GM19240 (cell line): ENCODE data around the gene EIF4E1B.

Experiments
- DNase-seq: peaks from one replicate; pipeline ENCODE4 v3.0.0; 2011; ENCODE audit warnings: low spot score; ENCODE audit not compliant: insufficient read length

Gene EIF4E1B

DNA sequence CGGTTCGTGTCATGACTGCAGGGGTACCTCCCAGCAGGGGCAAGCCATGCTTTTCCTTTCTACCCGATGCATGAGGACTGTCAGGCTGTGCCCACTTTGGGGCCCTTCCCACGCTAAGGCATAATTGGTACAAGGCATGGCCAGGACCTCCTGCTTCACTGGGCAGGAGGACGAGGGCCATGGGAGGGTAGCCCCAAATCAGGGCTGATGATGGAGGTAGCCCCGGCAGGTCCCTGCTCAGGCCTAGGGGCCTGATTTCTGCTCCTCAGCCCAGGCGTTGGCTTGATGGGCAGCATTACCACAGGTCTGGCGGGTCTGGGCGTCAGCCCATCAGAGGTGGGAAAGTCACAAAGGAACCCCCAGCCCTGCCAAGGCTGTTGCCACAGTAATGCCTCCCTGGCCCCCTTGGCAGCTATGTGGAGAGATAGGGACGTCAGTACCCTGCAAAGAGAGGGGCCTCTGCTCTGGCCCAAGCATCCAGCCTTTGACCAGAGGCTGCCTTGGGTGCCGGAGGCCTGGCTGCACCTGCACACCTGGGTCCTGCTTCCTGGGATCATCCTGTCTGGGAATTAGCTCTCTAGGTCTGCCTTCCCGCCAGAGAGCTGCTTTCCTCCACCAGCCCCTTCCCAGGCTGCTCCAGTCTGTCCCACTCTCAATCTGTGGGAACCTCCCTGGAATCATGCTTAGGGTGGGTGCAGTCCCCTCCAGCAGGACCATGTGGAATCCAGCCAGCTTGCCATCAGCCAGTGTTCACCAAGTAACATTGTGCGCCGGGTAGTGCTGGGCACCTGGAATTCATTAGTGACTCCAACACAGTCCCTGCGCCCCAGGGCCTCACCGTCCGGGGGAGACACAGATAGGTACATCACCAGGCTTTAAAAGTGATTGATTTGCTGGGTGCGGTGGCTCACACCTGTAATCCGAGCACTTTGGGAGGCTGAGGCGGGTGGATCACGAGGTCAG, 32.2 kb downstream of the EIF4E1B start:
- no peak for DNase-seq

- DNase-seq = no peak
Observed at GRCh38 chr5:176663566-176663965, 33.1 kb downstream of the EIF4E1B start.

DNA sequence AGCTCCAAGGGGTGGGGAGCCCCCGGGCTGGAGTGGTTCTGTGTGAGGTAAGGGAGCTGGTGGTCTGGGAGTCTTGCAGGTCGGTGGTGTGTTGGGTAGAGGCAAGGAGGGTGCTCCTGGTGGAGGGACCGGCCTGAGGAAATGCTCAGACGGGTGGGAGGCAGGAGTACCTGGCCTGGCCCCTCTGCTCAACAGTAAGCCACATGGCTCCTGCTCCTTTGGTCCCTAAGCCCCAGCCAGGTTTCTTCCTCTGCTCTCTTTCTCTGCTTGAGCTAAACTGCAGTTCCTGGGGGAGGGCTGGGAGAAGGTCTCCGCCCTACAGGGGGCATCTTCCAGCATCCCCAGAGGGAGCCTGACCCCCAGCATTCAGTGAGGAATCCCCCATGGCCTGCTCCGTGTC, 34.0 kb downstream of the EIF4E1B start:
- DNase-seq = no peak

GRCh38 chr5:176664886-176665285, 34.4 kb downstream of the EIF4E1B start:
- no peak for DNase-seq

GRCh38 chr5:176665517-176665916, 35.0 kb downstream of the EIF4E1B start:
- no peak for DNase-seq

GRCh38 chr5:176667637-176668036, 37.2 kb downstream of the EIF4E1B start:
- DNase-seq = no peak

GRCh38 chr5:176670449-176670848, 40.0 kb downstream of the EIF4E1B start:
- no peak for DNase-seq

DNA sequence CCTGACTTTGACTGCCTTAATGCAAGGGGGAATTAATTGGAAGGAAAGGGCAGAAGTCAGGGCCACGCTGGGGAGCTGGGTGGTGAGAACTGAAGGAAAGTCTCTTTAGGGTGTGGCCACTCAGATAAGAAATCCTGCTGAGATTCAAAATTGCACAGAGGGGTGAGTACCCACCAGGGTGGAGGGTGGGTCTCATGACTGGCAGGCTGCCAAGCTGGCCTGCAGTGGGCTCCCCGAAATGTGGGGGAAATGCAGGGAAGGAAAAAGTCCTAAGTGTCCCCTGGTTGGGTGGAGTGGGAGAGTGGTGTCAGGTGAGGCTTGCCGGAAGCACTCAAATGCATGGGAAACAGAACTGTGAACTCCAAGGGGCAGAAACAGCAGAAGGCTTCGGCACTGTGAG, 40.9 kb downstream of the EIF4E1B start:
- DNase-seq = no peak

GRCh38 chr5:176671890-176672747, 41.6 kb downstream of the EIF4E1B start:
- DNase-seq = no peak

DNA sequence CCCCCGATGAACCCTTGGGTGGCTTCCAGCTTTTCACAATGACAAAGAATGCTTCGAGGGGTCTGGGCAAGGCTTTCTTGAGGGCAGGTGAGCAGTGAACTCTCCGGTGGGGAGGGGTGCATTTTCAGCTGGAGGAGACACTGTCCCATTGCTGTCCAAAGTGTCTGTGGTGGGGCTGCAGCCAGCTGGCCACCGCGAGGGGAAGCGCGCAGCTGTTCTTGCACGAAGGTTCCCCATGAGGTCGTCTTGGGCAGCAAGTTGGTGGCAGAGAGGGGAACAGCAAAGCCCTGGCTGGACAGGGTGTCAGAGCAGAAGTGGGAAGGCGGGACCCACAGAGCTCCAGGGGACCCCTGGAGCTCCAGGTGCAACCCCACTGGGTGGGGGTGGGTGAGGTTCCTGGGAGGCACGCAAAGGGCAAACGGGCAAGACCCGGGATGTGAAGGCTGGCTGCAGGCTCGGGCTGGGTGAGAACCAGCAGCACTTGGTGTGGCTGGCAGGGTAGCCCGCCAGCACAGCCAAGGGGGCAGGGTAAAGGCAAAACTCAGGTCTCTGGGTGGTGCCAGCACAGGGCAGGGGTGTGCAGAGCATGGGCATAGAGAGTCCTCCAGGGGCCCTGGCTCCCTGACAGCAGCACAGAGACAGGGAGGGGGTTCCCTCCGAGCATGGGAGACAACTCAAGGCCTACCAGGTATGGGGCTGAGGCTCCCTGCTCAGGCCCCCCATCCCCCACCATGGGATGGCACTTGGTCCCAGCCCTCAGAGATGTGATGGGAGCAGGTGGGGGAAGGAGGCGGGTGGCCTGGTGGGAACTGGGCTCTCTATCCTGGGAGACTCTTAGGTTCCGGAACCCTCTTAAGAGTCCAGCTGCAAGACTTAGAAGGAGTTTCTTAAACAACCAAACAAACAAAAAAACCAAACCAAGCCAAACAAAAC, 43.4 kb downstream of the EIF4E1B start:
- DNase-seq = no peak

DNA sequence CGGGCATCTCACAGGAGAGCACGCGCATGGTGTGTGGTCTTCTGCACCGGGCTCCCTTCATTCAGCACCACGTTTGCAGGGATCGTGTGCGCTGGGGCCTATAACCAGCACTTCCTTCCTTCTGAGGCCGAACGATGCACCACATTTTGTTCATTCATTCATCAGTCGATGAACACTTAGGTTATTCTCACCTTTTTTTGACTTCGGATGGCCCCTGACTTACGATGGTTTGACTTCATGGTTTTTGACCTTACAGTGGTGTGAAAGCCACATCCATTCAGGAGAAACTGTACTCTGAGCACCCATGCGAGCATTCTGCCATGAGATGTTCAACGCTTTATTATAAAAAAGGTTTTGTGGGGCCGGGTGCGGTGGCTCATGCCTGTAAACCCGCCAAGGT, 44.3 kb downstream of the EIF4E1B start:
- DNase-seq = no peak

DNA sequence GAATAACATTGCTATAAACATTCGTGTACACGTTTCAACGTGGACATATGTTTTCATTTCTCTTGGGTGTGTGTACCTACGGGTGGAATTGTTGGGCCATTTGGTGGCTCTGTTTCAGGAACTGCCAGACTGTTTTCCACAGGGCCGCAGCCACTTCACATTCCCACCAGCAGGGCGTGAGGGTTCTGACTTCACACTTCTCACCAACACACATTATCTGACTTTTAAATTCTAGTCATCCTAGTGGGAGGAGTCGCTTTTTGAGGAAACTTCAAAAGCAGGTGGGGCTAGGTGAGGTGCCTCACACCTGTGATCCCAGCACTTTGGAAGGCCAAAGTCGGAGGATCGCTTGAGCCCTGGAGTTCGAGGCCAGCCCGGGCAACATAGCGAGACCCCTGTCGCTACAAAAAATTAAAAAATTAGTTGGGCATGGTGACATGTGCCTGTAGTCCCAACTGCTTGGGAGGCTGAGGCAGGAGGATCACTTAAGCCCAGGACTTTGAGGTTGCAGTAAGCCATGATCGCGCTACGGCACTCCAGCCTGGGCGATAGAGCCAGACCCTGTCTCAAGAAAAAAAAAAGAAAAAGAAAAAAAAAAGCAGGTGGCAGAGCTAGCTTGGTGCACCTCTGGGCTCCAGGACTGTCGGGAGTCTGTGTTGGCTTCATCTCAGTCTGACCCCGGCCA, 45.3 kb downstream of the EIF4E1B start:
- DNase-seq = no peak

GRCh38 chr5:176676361-176676824, 45.9 kb downstream of the EIF4E1B start:
- peak; percentile 53 for DNase-seq

DNA sequence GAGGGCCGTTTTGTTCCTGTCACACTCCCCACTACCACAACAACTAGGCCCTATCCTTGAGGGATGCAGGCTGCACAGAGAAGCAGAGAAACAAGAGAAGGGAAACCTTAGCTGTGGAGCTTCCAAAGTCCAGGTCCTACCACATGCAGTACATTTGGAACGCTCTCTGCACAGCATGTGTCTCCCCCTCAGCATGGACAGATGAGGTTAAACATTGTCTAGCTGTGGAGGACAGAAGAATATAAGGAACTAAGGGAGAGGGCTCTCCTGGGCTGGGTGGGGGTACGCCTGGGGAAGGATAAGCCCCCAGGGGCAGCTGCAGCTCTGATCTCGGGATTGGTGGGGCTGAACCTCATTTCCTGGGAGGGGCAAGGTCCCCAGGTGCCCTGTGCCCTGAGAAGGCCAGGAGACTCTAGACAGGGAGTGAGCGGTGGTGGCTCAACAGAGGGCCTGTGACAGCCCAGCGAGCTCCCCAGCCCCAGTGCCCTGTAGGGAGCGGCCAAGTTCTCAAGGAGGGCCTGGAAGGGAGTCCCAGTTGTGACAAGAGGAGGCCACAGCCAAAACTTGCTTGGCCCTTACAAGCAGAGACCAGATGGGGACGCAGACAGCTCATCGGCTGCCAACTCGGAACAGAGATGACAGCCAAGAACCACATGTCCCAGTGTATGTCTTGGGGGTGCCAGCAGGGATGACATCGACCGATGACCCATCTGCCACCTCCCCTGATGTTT, 46.9 kb downstream of the EIF4E1B start:
- DNase-seq = no peak

DNA sequence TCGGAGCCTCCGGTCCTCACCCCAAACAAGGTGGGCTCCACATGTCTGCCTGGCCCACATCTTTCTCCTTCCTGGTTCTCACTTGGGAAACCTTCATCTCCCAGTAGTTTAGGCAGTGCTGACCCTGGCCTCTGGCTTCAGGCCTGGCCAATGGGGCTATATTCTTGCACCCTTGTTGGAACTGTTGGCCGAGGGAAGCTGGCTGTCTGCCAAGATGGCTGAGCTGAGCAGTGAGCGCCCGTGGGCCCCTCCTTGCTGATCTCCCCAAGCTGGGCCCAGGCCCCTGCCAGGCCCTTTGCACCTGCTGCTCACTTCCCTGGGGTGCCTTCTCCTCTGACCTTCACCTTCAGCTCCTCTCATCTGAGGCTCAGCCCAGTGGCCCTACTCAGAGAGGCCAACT, 48.1 kb downstream of the EIF4E1B start:
- no peak for DNase-seq

- no peak for DNase-seq
Observed at GRCh38 chr5:176679365-176680225, 49.1 kb downstream of the EIF4E1B start.

DNA sequence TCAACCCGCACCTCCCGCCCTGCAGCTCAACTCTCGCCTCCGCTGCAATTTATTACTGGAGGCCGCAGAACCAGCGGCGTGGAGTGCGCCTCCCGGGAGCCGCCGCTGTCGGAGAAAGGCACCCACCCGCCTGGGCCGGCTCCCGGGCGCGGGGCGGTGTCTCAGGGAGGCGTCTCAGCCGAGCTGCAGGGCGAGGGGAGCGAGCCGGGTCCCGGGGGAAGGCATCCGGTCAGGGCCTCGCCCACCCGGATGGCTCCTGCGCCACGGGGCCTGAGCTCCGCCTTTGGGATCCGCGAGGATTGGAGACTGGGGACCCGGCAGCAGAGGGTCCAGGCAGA, 49.7 kb downstream of the EIF4E1B start:
- no peak for DNase-seq

GRCh38 chr5:176682016-176682531, 51.6 kb downstream of the EIF4E1B start:
- no peak for DNase-seq

- DNase-seq = no peak
Observed at GRCh38 chr5:176685010-176685409, 54.5 kb downstream of the EIF4E1B start.
